Iris pigment epithelial cell (primary cell): ENCODE results near the gene RPL12.

ENCODE experiments used
- DNase-seq: peaks from one replicate; pipeline ENCODE4 v3.0.0-alpha.2; 2011; ENCODE audit warnings: low read depth

Gene RPL12

DNA sequence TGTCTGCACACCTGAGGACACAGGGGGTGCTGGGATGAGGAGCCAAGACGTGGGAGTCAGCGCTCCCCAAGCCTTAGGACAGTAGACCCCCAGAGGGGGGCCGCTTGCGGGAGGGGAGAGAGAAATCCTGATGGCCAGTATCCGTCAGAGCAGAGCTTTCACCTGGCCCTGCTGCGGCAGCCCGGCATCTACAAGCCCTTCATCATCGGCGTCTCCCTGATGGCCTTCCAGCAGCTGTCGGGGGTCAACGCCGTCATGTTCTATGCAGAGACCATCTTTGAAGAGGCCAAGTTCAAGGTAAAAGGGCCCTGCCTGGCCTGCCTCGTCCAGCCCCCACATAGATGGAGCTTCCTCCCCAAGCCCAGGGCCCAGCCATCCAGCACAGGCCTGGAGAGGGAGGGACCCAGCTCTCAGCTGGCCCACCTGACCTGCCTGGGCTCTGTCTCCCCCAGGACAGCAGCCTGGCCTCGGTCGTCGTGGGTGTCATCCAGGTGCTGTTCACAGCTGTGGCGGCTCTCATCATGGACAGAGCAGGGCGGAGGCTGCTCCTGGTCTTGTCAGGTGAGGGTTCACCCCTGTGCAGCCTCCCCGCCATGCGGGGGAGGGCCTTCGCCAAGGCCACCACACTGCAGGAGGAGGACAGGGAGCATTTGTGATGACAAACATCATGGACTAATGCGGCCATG is 47.6 kb downstream of the RPL12 start:
- DNase-seq = no peak

- DNase-seq = no peak
These were observed 48.7 kb downstream of the RPL12 start for GRCh38 chr9:127402401-127403090.

GRCh38 chr9:127399736-127400269 is 51.4 kb downstream of the RPL12 start:
- no peak for DNase-seq

GRCh38 chr9:127398715-127399400 is 52.3 kb downstream of the RPL12 start:
- DNase-seq = no peak

DNA sequence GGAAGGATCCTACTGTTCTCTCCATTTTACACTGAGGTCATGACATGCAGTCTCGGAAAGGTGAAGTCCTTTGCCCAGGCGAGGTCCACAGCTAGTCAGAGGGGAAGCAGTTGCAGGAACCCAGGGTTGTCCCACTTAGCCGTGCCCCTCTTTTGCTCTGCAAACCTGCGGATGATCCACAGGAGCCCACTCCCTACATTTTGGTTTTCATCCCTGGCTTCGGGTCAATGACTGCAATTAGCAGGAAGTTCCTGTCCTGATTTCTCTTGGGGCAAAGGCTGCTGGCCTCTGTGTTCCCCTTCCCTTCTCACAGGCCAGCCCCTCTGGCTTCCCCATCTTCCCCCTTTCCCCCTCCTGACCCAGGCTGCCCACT is 52.9 kb downstream of the RPL12 start:
- DNase-seq = no peak
